Breast epithelium (tissue), 4 donors: ENCODE data around the gene SLIT1. TPM values are rescaled to one million over a fixed set of nuclear protein-coding genes. Genes with fewer than 3 reads are reported as not detected.

Experiments
- DNase-seq, 2 donors: peaks; one replicate each; pipeline ENCODE4 v3.0.0-alpha.2; 2019; ENCODE audit warnings: low spot score in 2 of 2
- H3K27ac ChIP-seq, 2 donors: fragments of 200-600 bp; sonication (generic) in 1 of 2; one replicate each; pipeline ENCODE4 v1.5.1; 2016 to 2019; ENCODE audit warnings: mild to moderate bottlenecking in 1 of 2
- H3K27me3 ChIP-seq, 2 donors: fragments of 200-600 bp; sonication (generic) in 1 of 2; one replicate each; pipeline versions ENCODE4 v1.5.1 to v1.6.0; 2017 to 2019; ENCODE audit warnings: control low read depth in 1 of 2, mild to moderate bottlenecking in 1 of 2
- H3K36me3 ChIP-seq: fragments of 200-600 bp; one replicate; pipeline ENCODE4 v1.5.1; 2019
- H3K4me1 ChIP-seq, 2 donors: fragments of 200-600 bp; sonication (generic); one replicate each; pipeline ENCODE4 v1.5.1; 2016 to 2019; ENCODE audit warnings: control low read depth in 1 of 2
- H3K4me3 ChIP-seq, 3 donors: fragments of 200-600 bp; sonication (generic); 1 replicate in 2 of 3; 2 replicates in 1 of 3; pipeline ENCODE4 v1.5.1; 2016 to 2019; ENCODE audit warnings: mild to moderate bottlenecking in 3 of 3, moderate library complexity in 2 of 3
- H3K9me3 ChIP-seq, 2 donors: fragments of 200-600 bp; sonication (generic) in 1 of 2; one replicate each; pipeline ENCODE4 v1.5.1; 2016 to 2019; ENCODE audit warnings: control low read depth in 1 of 2
- POLR2A ChIP-seq: fragments of 450-650 bp; IDR thresholded peaks from one replicate; pipeline ENCODE4 v1.6.1; 2016; ENCODE audit warnings: antibody characterized with exemption, mild to moderate bottlenecking, moderate library complexity
- POLR2AphosphoS5 ChIP-seq, 3 donors: sonication (generic); formaldehyde crosslinking; IDR thresholded peaks; one replicate each; pipeline ENCODE4 v1.6.1; 2017; ENCODE audit warnings: antibody characterized with exemption in 3 of 3
- intact Hi-C: fragments of 100-400 bp; cut with DNase I; formaldehyde crosslinking; loops from one replicate; pipeline ENCODE4 v1.15.1; 2023; ENCODE audit warnings: low total_unique reads
- total RNA-seq, 3 donors: library from RNA; depleted of rRNA; stranded (reverse); fragments of >200 nt; gene quantifications; one replicate each; pipeline ENCODE4 v1.1.0, GENCODE V29; 2016
- TF ChIP-seq, protein P1 (sequence below), 3 donors: fragments of 450-650 bp; IDR thresholded peaks; one replicate each; pipeline ENCODE4 v1.5.1; 2016 to 2017; ENCODE audit warnings: antibody characterized with exemption in 3 of 3, mild to moderate bottlenecking in 3 of 3, moderate library complexity in 3 of 3

The SLIT1 gene
- total RNA-seq: under 1 TPM; under 0.01 to 0.44 (median 0.16) TPM

DNA sequence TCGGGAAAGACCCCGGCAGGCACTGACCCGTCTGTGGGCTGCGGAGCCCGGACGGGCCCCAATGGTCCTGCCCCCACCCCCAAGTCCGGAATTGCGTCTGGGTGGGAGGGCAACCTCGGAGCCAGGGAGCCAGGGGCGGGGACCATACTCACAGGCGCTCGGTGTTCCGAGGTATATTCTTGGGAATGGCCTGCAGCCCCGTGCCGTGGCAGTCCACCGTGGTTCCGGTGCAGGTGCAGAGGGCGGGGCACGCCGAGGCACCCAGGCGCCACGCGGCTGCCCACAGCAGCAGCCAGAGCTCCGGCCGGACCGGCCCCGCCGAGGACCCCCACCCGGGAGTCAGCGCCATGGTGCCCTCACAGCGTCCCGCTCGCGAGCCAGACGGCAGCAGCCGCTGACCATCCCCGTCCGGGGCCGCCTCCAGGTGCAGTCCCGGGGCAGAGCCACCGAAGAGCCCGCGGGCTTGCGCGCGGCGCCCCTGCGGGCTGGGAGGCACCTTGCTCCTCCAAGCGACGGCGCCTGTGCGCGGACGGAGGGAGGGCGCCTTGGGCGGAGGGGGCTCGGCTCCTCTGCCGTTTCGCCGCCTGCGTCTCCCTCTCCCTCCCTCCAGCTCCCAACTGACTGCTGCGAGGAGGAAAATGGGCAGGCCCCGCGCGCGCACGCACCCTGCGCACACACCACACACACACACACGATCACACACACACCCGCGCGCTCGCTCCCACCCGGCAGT lies at the start of gene SLIT1:
Gene SLIT1 (minus strand): TSS at position 634 of the 733 bp plus-strand sequence. CDS start 285 bp downstream, at position 349.
- TF ChIP-seq, protein P1, sequence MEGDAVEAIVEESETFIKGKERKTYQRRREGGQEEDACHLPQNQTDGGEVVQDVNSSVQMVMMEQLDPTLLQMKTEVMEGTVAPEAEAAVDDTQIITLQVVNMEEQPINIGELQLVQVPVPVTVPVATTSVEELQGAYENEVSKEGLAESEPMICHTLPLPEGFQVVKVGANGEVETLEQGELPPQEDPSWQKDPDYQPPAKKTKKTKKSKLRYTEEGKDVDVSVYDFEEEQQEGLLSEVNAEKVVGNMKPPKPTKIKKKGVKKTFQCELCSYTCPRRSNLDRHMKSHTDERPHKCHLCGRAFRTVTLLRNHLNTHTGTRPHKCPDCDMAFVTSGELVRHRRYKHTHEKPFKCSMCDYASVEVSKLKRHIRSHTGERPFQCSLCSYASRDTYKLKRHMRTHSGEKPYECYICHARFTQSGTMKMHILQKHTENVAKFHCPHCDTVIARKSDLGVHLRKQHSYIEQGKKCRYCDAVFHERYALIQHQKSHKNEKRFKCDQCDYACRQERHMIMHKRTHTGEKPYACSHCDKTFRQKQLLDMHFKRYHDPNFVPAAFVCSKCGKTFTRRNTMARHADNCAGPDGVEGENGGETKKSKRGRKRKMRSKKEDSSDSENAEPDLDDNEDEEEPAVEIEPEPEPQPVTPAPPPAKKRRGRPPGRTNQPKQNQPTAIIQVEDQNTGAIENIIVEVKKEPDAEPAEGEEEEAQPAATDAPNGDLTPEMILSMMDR (IDR thresholded peaks at IDR 0.05): no peak
- TF ChIP-seq POLR2A (no peak), POLR2AphosphoS5 (IDR thresholded peaks at IDR 0.05) (no peak)
- Histone ChIP-seq H3K9me3 (no peaks in the 10 kb centered on the region), H3K27me3 (peaks cover 5 to 25% of the 10 kb centered on the region in 2 donors), H3K27ac (no peak within 1 kb of the TSS), H3K4me3 (peak within 1 kb of the TSS in 2 of 3 donors; percentile 39 to 54), H3K36me3 (no peaks in the 10 kb centered on the region), H3K4me1 (peaks cover 0 to 7% of the 10 kb centered on the region in 2 donors)
- no peak for DNase-seq
- intact Hi-C loops: no loop called here

DNA sequence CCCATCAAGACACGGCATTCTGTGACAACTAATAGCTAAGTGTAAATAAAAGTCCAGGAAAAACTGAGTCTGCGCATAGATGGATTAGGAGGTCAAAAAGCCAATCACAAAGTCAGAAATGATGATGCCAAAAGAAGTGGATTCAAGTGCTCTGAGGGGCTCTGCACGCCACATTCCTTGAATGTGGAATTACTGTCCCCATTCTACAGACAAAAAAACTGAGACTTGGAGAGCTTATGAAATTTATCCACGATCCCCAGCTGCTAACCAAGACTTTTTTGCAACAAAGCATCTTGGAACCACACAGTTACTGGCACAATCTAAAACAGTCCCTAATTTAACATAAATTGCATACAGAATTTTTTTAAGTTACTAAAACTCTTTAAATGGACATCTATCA lies 49.6 kb upstream of the SLIT1 start:
- no peak overlapping the region for H3K27ac ChIP-seq
- no peaks in the 10 kb centered on the region for H3K36me3 ChIP-seq
- intact Hi-C loops: no loop called here
- no peaks in the 10 kb centered on the region for H3K9me3 ChIP-seq
- no peaks in the 10 kb centered on the region for H3K4me1 ChIP-seq
- no peak overlapping the region for H3K4me3 ChIP-seq
- no peaks in the 10 kb centered on the region for H3K27me3 ChIP-seq
- DNase-seq: no peak
- TF ChIP-seq POLR2A: no peak
- TF ChIP-seq, protein P1 (IDR thresholded peaks at IDR 0.05): no peak
- no peak for TF ChIP-seq POLR2AphosphoS5 (IDR thresholded peaks at IDR 0.05)

DNA sequence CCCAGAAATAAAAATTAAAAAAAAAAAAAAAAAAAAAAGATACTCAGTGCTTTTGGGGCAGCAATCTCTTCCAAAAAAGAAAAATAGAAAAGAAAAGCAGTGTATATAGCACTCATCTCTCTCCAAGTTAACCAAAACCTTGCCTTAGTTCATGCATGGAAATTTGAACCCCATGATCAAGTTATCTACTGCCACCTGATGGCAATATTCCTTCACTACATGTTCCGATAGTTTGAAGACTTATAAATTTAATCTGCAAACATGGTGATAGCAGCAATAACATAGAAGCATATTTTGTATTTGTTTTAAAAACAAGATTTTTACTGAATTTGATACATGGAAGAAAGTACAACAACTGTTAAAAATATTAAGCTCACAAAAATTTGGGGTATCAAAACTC lies 48.6 kb upstream of the SLIT1 start:
- Histone ChIP-seq H3K4me1 (no peaks in the 10 kb centered on the region), H3K27ac (no peak overlapping the region), H3K36me3 (no peaks in the 10 kb centered on the region), H3K27me3 (no peaks in the 10 kb centered on the region), H3K9me3 (no peaks in the 10 kb centered on the region), H3K4me3 (no peak overlapping the region)
- DNase-seq: no peak
- TF ChIP-seq, protein P1 (IDR thresholded peaks at IDR 0.05): peak in 1 of 3 donors; percentile 36
- TF ChIP-seq POLR2AphosphoS5 (IDR thresholded peaks at IDR 0.05) (no peak), POLR2A (no peak)
- intact Hi-C loops: no loop called here

DNA sequence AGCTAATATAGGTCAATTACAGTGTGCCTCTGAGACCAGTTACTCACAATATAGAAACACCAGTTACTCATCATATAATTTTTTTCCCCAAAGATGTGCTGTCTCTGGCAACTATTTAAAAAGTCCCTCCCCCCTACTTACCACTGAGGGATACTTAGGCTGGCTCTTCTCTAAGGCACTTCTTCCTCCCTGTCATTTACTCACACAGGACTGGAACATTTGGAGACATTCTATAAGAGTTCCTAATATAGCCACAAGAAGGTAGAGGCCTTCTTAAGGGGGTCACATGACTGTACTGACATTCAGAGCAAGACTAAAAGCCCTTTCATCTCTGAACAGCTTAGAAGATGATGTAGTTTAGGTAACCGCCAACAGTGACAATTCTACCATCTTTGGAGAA lies 44.4 kb upstream of the SLIT1 start:
- Histone ChIP-seq H3K4me1 (no peaks in the 10 kb centered on the region), H3K4me3 (no peak overlapping the region), H3K9me3 (no peaks in the 10 kb centered on the region), H3K27ac (no peak overlapping the region), H3K27me3 (no peaks in the 10 kb centered on the region), H3K36me3 (no peaks in the 10 kb centered on the region)
- TF ChIP-seq POLR2AphosphoS5 (IDR thresholded peaks at IDR 0.05) (no peak), POLR2A (no peak)
- TF ChIP-seq, protein P1 (IDR thresholded peaks at IDR 0.05): no peak
- intact Hi-C loops: no loop called here
- no peak for DNase-seq

DNA sequence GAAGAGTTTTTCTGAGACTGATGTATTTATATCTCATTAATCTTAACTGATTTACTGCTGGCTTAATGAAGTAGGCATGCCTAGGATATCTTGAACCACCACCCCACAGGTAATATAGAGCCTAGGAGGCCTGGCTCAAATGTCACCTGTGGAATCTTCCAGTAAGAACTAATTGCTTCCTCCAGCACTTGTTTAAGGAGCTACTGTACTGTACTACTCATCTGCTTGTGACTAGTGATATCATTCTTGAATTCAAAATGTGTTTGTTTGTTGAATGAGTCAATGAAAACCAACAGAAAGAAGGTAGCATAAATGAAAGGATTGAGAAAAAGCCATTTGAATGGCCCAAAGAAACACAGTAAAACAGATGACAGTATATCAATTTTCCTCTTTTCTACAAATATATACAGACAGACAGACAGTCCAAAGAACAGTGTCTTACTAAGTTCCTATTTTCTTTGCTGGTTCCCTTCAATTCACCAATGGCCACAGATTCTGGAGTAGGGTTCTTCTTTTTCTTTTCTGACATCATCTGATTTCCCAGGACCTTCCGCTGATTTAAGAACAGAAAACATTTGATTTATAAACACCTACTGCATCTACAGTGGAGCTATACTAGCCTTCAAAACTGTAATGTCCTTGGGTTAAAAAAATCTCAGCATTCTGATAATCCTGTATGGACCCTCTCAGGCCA lies 43.7 kb upstream of the SLIT1 start:
- no peaks in the 10 kb centered on the region for H3K27me3 ChIP-seq
- intact Hi-C loops: no loop called here
- no peak overlapping the region for H3K27ac ChIP-seq
- no peaks in the 10 kb centered on the region for H3K9me3 ChIP-seq
- H3K4me3 ChIP-seq: no peak overlapping the region
- no peaks in the 10 kb centered on the region for H3K36me3 ChIP-seq
- DNase-seq: no peak
- no peaks in the 10 kb centered on the region for H3K4me1 ChIP-seq
- no peak for TF ChIP-seq POLR2A
- TF ChIP-seq, protein P1 (IDR thresholded peaks at IDR 0.05): no peak
- no peak for TF ChIP-seq POLR2AphosphoS5 (IDR thresholded peaks at IDR 0.05)
